SK-N-MC (cell line): ENCODE data around the gene CACNG8.

ENCODE experiments used
- EZH2 ChIP-seq: fragments of 200-600 bp; sonication (generic); IDR thresholded peaks from one replicate; pipeline ENCODE4 v1.6.1; 2017; ENCODE audit warnings: antibody characterized with exemption
- POLR2AphosphoS5 ChIP-seq: IDR thresholded peaks from 2 replicates; pipeline ENCODE4 v1.6.1; 2012; ENCODE audit warnings: mild to moderate bottlenecking, low read depth, low read length, borderline replicate concordance

DNA sequence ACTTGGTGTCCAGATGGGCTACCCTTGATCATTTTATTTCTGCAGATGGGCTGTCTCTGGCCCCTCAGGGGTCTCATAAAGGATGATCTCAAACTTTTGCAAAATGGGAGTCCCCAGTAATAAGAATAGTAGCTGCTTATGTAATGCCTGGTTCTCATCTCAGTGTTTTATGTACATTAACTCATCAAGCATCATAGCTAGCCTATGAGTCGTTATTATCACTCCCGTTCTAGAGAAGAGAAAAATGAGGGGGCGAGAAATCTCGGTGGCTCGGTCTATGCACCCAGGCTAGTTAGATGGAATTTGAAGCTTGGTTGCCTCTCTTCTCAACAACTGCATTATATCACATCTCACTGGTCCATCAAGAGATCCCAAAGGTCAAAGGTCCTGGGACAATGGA, 32.1 kb downstream of the CACNG8 start:
- no peak for TF ChIP-seq EZH2
- no peak for TF ChIP-seq POLR2AphosphoS5
